ENCODE data around the gene OLFM3.

Gene OLFM3

GRCh38 chr1:101859941-101860340 is 136.8 kb downstream of the OLFM3 start:
- DNase-seq (ENCODE audit: extremely low read depth, low read depth) = no peak
- TF ChIP-seq, protein P1, sequence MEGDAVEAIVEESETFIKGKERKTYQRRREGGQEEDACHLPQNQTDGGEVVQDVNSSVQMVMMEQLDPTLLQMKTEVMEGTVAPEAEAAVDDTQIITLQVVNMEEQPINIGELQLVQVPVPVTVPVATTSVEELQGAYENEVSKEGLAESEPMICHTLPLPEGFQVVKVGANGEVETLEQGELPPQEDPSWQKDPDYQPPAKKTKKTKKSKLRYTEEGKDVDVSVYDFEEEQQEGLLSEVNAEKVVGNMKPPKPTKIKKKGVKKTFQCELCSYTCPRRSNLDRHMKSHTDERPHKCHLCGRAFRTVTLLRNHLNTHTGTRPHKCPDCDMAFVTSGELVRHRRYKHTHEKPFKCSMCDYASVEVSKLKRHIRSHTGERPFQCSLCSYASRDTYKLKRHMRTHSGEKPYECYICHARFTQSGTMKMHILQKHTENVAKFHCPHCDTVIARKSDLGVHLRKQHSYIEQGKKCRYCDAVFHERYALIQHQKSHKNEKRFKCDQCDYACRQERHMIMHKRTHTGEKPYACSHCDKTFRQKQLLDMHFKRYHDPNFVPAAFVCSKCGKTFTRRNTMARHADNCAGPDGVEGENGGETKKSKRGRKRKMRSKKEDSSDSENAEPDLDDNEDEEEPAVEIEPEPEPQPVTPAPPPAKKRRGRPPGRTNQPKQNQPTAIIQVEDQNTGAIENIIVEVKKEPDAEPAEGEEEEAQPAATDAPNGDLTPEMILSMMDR (IDR thresholded peaks at IDR 0.05; ENCODE audit: low read depth, low read length) = no peak

GRCh38 chr1:101854271-101854670 is 142.5 kb downstream of the OLFM3 start:
- TF ChIP-seq, protein P1 (IDR thresholded peaks at IDR 0.05; ENCODE audit: low read depth, low read length) = no peak
- DNase-seq (ENCODE audit: extremely low read depth, low read depth) = no peak

GRCh38 chr1:101852936-101853335 is 143.8 kb downstream of the OLFM3 start:
- no peak for DNase-seq (ENCODE audit: extremely low read depth, low read depth)
- TF ChIP-seq, protein P1 (IDR thresholded peaks at IDR 0.05; ENCODE audit: low read depth, low read length) = no peak

DNA sequence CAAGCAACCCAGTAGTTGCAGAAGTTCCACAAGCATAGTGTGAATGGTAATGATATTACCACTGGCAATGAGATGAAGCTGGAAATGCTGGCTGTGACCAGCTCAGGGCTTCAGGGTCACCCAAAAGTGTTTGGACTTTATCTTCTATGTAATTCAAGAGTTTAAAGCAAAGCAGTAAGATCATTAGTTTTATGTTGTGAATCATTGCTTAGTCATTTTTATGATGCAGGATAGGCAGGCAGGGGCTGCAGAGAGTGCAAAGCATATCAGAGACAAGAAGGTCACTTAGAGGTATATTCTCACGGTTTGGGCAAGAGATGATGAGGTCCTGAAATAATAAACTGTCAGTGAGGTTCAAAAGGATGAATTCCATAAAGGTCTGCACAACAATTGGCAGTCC is 147.4 kb downstream of the OLFM3 start:
- no peak for DNase-seq (ENCODE audit: extremely low read depth, low read depth)

GRCh38 chr1:101847626-101848025 is 149.1 kb downstream of the OLFM3 start:
- TF ChIP-seq, protein P1 (IDR thresholded peaks at IDR 0.05; ENCODE audit: low read depth, low read length) = no peak
- DNase-seq (ENCODE audit: extremely low read depth, low read depth) = no peak

More for the DNA sequence above, 147.4 kb downstream of the OLFM3 start:
- TF ChIP-seq, protein P1 (IDR thresholded peaks at IDR 0.05; ENCODE audit: low read depth, low read length) = no peak

- no peak for DNase-seq (ENCODE audit: extremely low read depth, low read depth)
- TF ChIP-seq, protein P1 (IDR thresholded peaks at IDR 0.05; ENCODE audit: low read depth, low read length) = no peak
These were observed 149.9 kb downstream of the OLFM3 start for GRCh38 chr1:101846820-101847219.

- DNase-seq (ENCODE audit: extremely low read depth, low read depth) = no peak
- TF ChIP-seq, protein P1 (IDR thresholded peaks at IDR 0.05; ENCODE audit: low read depth, low read length) = no peak
These were observed 153.6 kb downstream of the OLFM3 start for GRCh38 chr1:101843160-101843559.

Measured in AG09319 (cell line).